ENCODE data around the gene UGP2. TPM values are rescaled to one million over a fixed set of nuclear protein-coding genes. Genes with fewer than 3 reads are reported as not detected.
A peak's percentile ranks its signal among the peaks of the same experiment; 100 is the strongest.
"Not testable (repeated sequence)": the region's sequence is repeated elsewhere in the genome, so short reads cannot be mapped to it uniquely, and the experiment has no call there.

Gene UGP2
- total RNA-seq, 2 donors from 2014 or later, result 97.2 to 100 TPM

DNA sequence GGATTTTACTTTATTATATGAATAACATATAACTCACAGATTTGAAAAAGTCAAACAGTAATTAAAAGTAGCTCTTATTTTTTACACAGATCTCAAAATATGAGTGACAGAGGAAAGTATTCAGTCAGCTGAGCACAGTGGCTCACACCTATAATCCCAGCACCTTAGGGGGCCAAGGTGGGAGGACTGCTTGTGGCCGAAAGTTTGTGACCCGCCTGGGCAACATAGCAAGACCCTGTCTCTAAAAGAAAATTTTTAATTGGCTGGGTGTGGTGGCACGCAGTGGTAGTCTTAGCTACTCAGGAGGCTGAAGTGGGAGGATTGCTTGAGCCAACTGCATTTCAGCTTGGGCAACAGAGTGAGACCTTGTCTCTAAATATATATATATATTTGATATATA, 19.2 kb upstream of the UGP2 start:
- no peaks in the 10 kb centered on the region for H3K36me3 Mint-ChIP-seq
- ATAC-seq (no peak), DNase-seq (ENCODE audit: low spot score in 2 of 2) (no peak)
- no peaks in the 10 kb centered on the region for H3K9me3 Mint-ChIP-seq
- H3K27ac Mint-ChIP-seq, result no peak overlapping the region

DNA sequence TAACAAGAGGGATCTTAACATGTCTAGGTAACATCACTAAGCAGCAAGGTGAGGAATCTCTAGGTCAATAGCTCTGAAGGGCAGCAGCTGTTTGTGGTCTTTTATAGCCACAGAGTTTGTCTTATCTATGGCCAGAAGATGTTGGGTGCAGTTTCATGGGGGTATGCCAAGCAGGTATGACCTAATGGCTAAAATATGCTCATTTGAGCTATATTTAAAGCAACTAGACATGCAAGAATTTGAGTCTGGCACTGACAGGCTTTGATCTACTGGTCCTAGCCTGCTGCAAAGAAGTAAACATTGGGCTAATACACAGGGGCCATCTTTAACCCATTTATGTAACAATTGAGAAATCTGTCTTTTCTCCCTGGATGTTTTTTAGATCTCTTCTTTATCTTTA, 13.9 kb upstream of the UGP2 start:
- DNase-seq (ENCODE audit: low spot score in 2 of 2) (no peak), ATAC-seq (no peak)
- no peak overlapping the region for H3K27ac Mint-ChIP-seq
- no peaks in the 10 kb centered on the region for H3K9me3 Mint-ChIP-seq
- H3K36me3 Mint-ChIP-seq, result no peaks in the 10 kb centered on the region

DNA sequence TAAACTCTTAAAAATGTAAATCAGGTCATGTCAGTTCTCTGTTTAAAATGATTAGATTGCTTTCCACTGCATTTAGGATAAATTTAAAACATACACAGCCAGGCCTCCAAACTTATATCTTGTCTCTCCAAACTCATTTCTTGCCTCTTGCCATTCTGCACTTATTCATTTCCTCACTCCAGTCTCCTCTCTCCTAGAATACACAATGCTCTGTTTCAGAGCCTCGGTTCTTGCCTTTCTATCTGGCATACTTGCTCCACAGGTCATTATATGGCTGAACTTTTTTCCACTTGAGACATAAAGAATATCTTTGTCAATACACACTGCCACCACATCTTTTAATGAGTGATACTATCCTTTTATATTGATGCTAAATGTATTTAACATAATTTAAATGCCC, 10.5 kb upstream of the UGP2 start:
- H3K27ac Mint-ChIP-seq, result no peak overlapping the region
- H3K36me3 Mint-ChIP-seq, result no peaks in the 10 kb centered on the region
- no peaks in the 10 kb centered on the region for H3K9me3 Mint-ChIP-seq
- ATAC-seq (no peak), DNase-seq (ENCODE audit: low spot score in 2 of 2) (no peak)

DNA sequence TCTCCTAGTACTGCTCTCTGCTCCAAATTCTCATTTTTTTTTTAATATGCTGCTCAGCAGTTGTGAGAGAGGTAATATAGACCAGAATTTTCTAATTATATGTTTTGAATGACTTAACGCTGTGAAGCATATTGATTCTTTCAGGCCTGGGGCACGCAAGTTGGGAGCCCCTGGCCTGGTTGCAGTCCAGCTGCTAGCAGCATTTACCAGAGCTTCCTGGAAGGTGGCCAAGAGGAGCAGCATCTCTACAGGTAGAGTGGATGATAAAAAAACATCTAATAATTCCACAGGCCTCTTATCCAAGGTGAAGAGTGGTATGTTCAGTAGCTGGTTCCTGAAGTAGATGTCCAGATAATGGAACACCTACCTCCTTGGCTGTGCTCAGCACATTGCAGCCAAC, 7.3 kb upstream of the UGP2 start:
- Mint-ChIP-seq H3K27ac (no peak overlapping the region), H3K36me3 (no peaks in the 10 kb centered on the region), H3K9me3 (no peaks in the 10 kb centered on the region)
- DNase-seq (ENCODE audit: low spot score in 2 of 2) (no peak), ATAC-seq (no peak)

DNA sequence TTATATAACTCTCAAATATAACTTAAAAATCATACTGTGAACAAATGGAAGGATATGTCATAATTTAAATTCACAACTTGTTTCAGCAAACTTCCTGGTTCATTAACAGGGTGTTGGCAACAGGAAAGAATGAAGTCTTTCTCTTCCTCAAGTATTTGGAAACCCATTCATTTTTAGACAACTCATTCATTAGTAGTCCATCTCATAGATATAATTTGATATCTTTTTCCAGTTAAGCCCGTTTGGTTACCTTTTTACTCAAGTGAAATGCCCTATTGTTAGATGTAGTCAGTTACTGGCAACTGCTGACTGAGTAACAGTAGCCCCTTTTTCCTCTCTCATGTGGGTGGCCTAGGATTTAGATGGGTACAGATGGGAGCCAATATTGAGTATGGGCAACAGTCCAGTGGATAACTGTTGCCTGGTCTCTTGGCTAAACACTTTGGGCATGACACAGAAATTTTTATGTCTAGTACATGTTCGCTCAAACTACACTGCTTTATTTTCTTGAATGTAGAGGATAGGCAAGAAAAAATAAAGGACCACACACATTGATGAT, 4.6 kb upstream of the UGP2 start:
- Mint-ChIP-seq H3K27ac (no peak overlapping the region), H3K9me3 (no peaks in the 10 kb centered on the region), H3K36me3 (peaks cover 6 to 11% of the 10 kb centered on the region in 2 donors)
- DNase-seq (ENCODE audit: low spot score in 2 of 2) (no peak), ATAC-seq (no peak)

DNA sequence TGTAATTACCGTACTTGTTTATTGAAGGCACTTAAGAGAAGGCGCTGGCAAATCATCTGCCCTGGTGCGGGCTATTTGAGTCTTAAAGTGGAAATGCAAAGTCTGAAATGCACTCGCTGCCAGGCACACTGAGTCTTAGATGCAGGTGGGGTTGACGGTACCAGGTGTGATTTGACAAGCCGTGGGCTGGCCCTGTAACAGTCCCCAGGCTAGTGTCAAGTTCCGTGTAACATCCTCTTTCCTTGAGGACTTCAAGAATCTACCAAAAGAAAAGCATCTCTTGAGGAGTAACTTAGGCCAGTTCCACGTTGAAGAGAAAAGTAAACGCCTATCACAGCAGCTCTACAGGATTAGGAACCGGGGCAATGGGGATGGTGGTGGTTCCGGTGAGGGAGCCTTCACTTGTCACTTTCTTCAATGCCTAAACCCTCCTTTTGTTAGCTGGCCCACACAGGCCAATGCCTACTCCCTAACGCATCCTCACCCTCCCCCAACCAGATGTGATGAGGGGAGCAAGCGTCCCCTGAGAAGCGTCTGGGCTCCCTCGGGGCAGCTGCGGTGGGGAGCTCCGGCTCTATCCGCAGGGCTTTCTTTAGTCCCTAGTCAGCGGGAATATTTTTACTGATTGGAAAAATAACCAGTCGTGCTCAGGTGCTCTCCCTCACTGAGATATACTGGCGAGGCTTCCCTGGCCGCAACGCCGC, 1.5 kb upstream of the UGP2 start:
- no peak for DNase-seq (ENCODE audit: low spot score in 2 of 2)
- peaks cover 12 to 21% of the 10 kb centered on the region in 2 donors for H3K36me3 Mint-ChIP-seq
- peak; percentile 12 to 35 for ATAC-seq
- H3K9me3 Mint-ChIP-seq, result no peaks in the 10 kb centered on the region
- H3K27ac Mint-ChIP-seq, result peak overlapping the region; percentile 99 to 100

DNA sequence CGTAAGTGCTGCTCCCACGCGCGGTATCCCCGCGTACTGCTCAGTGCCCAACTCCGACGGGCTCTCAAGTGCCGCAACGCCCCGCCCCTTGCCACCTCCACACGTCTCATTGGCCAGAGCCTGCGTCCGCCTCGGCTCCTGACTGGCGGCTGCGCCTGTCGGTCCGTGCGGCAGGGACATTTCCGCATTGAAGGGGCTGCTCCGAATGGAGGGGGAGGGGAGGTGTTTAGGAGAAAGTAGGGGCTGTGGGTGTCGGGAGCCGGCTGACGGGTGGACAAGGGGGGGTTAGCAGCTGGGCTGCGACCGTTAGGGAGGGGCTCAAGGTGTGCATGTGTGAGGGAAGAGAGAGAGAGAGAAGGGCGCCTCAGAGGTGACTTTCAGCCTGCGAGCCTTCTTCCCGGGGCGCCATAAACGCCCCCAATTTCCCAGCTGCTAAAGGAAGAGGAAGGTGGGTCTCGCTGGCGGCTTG, 877 bp upstream of the UGP2 start:
- Mint-ChIP-seq H3K27ac (peak overlapping the region; percentile 99 to 100), H3K9me3 (no peaks in the 10 kb centered on the region), H3K36me3 (peaks cover 12 to 25% of the 10 kb centered on the region in 2 donors)
- DNase-seq (ENCODE audit: low spot score in 2 of 2) (peak; percentile 96 to 98), ATAC-seq (peak; percentile 90 to 95)

DNA sequence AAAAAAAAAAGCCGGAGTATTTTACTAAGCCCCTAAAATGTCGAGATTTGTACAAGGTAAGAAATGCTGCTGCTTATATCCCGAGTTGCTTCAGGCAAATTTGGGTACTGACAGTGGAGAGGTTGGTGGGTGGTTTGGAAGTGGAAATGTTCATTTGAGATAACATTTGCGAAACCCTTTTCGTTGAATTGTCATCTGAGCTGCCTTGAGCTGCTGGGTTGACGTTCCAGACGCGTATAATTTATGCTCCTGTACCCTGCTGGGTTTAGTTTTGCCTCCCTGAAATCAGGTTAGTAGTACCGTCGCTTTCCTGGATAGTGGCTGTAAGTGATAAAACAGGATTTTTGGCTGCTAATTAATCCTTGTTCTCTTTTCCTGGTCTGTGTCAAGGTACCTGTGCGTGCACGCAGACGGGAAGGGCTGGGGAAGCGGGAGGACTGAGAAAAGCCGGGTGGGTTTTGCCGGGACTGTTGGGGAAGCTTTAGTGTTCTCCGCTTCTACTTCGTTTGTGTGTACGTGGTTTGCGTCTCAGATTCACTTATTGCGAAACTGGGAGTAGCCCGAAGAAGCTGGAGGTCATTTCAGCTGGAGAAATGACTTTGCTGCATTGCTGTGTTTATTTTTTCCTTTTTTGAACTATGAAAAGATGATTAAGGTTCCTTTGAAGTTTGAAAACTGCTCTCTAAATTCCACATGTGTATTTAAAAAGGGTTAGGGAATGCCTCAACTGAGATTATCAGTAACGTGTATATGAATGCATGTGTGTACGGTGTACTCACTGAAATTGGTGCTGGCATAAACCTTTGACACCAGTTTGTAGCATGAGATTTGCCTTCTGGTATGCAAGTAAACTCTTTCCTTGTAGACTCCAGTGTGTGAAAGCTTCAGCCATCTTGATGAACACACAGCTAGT, 709 bp downstream of the UGP2 start:
- H3K9me3 Mint-ChIP-seq, result peaks cover 2 to 3% of the 10 kb centered on the region in 2 donors
- ATAC-seq (no peak), DNase-seq (ENCODE audit: low spot score in 2 of 2) (peak in 1 of 2 donors; percentile 19)
- peaks cover 12 to 38% of the 10 kb centered on the region in 2 donors for H3K36me3 Mint-ChIP-seq
- H3K27ac Mint-ChIP-seq, result peak overlapping the region; percentile 94 to 99

DNA sequence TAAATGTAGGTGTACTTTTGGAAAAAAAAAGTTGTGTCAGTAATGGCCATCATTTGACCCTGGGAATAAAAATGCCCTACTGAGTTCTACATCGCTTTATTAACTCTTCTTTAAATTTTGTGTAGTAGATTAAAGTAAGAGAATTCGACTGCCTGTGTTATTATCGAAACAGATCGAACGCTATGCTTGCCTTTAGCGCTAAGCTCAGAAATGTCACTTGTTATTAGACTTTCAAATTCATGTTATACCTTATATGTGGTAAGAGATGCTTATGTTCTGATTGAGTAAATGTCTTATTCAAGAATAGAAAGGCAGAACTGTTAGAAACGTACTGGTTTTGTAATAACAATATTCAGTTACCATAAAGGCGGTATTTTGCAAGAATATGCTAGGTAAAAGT, 1.4 kb downstream of the UGP2 start:
- ATAC-seq, result no peak
- no peak for DNase-seq (ENCODE audit: low spot score in 2 of 2)
- Mint-ChIP-seq H3K27ac (peak overlapping the region in 1 of 2 donors; percentile 99), H3K9me3 (peaks cover 5 to 9% of the 10 kb centered on the region in 2 donors), H3K36me3 (peaks cover 12 to 45% of the 10 kb centered on the region in 2 donors)

DNA sequence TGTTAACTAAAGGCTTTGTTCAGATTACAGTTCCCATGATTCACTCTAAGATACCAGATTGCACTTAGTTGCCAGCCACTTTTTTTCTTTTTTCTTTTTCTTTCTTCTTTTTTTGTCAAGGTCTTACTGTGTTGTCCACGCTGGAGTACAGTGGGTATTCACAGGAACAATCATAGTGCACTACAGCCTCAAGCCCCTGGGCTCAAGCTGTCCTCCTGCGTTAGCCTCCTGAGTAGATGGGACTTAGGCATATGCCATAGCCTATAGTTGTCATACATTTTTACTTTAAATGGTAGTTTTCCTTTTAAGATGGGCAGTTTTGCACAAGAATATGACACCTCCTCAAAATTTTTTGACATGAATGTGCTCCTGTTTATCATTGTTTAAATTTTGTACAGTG, 2.1 kb downstream of the UGP2 start:
- H3K9me3 Mint-ChIP-seq, result peaks cover 5 to 9% of the 10 kb centered on the region in 2 donors
- ATAC-seq (no peak), DNase-seq (ENCODE audit: low spot score in 2 of 2) (no peak)
- no peak overlapping the region for H3K27ac Mint-ChIP-seq
- peaks cover 12 to 47% of the 10 kb centered on the region in 2 donors for H3K36me3 Mint-ChIP-seq

DNA sequence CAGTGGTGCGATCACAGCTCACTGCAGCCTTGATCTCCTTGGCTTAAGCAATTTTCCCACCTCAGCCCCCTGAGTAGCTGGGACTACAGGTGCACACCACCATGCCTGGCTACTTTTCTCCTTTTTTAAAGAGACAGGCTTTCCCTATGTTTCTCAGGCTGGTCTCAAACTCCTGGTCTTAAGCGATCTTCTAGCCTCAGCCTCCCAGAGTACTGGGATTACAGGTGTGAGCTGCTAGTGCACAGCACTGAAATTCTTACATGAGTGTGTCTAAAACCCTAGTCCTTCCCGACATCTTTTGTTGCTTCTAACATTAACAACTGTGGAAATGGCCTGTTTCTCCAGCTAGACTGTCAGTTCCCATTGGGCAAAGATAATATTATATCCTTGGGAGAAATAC, 2.9 kb downstream of the UGP2 start:
- Mint-ChIP-seq H3K9me3 (peaks cover 5 to 9% of the 10 kb centered on the region in 2 donors), H3K27ac (no peak overlapping the region), H3K36me3 (peaks cover 12 to 51% of the 10 kb centered on the region in 2 donors)
- ATAC-seq (no peak), DNase-seq (ENCODE audit: low spot score in 2 of 2) (no peak)

DNA sequence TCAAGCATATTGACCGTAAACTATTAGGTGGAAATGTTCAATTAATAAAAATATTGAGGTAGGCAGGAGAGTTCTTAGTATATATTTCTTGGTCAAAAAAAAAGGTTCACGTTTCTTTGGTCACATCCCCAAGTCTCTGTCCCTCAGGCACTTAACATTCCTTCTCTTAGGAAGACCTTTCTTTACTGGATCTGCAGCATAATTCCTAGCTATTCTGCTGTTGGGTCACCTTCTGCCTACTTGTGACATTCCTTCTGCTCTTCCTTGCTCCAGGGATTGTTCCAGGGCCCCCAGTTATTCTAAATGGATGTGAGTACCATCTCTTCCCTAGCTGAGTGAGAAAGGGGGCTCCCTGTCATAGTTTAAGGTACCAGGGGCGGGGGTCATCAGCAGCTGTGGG, 4.2 kb downstream of the UGP2 start:
- Mint-ChIP-seq H3K27ac (no peak overlapping the region), H3K9me3 (peaks cover 5 to 9% of the 10 kb centered on the region in 2 donors), H3K36me3 (peaks cover 12 to 48% of the 10 kb centered on the region in 2 donors)
- no peak for ATAC-seq
- DNase-seq (ENCODE audit: low spot score in 2 of 2), result no peak

DNA sequence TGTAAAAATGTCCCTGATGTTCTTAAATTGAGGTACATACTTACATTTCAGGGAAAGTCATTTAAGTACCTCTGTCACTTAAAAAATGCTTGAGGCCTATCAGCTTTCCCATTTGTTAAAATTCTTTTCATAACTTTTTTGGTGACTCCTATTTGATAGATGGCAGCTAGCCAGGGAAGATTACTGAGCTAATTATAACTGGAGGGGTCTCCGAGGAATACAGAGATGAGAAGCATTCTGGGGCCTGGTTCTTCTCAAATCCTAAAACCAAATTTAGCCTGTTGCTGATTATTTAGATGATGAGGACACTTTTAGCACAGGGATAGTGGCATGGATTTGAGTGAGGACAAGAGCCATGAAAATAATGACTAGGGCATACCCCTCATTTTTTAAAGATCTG, 4.8 kb downstream of the UGP2 start:
- peaks cover 12 to 50% of the 10 kb centered on the region in 2 donors for H3K36me3 Mint-ChIP-seq
- no peak for DNase-seq (ENCODE audit: low spot score in 2 of 2)

DNA sequence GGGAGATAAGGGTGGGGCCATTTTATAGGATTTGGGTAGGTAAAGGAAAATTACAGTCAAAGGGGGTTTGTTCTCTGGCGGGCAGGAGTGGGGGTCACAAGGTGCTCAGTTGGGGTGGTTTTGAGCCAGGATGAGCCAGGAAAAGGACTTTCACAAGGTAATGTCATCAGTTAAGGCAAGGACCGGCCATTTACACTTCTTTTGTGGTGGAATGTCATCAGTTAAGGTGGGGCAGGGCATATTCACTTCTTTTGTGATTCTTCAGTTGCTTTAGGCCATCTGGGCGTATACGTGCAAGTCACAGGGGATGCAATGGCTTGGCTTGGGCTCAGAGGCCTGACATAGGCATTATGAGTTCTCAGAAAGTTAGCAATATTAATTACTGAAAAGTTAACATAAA, 5.9 kb downstream of the UGP2 start:
- Mint-ChIP-seq H3K36me3 (peaks cover 2 to 45% of the 10 kb centered on the region in 2 donors), H3K9me3 (peaks cover 5 to 11% of the 10 kb centered on the region in 2 donors)
- H3K27ac Mint-ChIP-seq; ATAC-seq; DNase-seq (ENCODE audit: low spot score in 2 of 2): not testable (repeated sequence)

More for the DNA sequence above, 4.8 kb downstream of the UGP2 start:
- ATAC-seq, result no peak
- H3K27ac Mint-ChIP-seq, result peak overlapping the region in 1 of 2 donors; percentile 29
- H3K9me3 Mint-ChIP-seq, result peaks cover 5 to 9% of the 10 kb centered on the region in 2 donors

DNA sequence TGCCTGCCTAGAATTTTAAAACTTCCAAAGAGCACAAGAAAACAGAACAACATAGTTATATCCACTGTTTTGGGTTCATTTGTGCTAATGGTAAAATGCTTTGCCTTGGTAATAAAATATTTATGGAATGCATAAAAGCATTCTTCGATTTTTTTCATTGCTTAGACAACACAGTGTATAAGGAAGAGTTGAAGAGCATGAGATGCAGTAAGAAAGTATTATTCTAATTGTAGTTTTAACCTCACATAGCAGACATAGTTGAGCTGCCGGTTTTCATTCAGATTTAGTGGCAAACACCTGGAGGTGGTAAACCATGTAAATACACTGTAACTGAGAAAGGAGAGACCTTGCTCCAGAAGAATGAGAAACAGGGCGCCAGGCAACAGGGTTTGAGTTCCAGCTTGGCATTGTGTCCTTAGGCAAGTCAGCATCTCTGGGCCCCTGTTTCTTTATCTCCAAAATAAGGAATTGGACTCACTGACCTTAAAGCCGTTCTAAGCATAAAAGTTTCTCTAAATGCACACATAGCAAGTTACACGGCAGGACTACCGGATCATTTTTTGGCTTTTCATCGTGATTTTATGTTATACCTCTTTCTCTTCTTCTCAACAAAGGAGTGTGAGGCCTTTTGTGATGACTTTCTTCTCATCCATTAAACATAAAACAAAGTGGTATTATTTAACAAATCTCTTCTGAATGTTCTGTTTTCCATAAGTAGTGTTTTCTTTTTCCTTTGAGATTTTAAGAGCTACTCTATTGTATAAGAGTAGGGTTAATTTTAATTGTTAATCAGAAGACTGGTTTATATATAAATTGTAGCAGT, 7.9 kb downstream of the UGP2 start:
- DNase-seq (ENCODE audit: low spot score in 2 of 2), result no peak
- H3K27ac Mint-ChIP-seq, result no peak overlapping the region
- peaks cover 0 to 51% of the 10 kb centered on the region in 2 donors for H3K36me3 Mint-ChIP-seq
- H3K9me3 Mint-ChIP-seq, result peaks cover 5 to 15% of the 10 kb centered on the region in 2 donors
- no peak for ATAC-seq

DNA sequence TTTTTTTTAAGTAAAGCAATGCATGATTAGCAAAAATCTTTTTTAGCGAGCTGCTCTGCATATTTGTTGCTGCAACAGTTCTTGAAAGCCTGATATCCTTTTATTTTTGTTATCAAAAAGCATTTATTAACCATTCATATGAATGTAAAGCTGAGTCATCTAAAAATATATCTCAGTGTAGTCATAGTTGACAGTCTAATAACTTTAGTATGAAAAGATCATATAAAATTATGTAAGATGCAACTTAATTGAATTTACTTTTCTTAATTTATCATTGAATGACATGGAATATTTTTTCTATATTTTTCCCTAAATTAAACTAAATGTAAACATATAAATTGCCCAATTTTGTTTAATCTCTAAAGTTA, 8.5 kb downstream of the UGP2 start:
- peaks cover 0 to 51% of the 10 kb centered on the region in 2 donors for H3K36me3 Mint-ChIP-seq
- no peak for DNase-seq (ENCODE audit: low spot score in 2 of 2)
- no peak for ATAC-seq

More for the DNA sequence above, 8.5 kb downstream of the UGP2 start:
- peaks cover 5 to 15% of the 10 kb centered on the region in 2 donors for H3K9me3 Mint-ChIP-seq
- no peak overlapping the region for H3K27ac Mint-ChIP-seq
